ENCODE results near the gene PDZD2.
"Not testable (repeated sequence)": the region's sequence is repeated elsewhere in the genome, so short reads cannot be mapped to it uniquely, and the experiment has no call there.

The PDZD2 gene

DNA sequence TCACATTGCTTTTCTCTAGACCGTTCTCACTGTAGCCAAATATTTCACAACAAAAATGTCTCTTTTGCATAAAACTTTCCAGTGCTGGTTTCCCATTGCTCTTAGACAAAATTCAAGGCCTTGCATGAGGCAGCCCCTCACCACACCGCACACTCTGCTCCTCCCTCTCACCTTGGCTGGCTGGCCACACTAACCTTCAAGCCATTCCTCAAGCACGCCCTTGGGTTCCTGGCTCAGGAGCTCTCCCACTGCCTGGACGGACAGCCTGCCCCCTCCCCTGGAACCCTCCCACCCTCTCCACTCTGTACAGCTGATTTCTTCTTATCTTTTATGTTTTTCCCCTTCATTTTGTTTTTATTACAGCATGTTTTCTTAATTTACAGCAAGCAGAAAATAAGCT is 83.2 kb downstream of the PDZD2 start:
- no peaks in the 10 kb centered on the region for H3K4me1 ChIP-seq (ENCODE audit: insufficient read depth, low read length)
- H3K4me3 ChIP-seq (ENCODE audit: low read depth in 1 of 2, low read length in 2 of 2): no peak overlapping the region
- no peaks in the 10 kb centered on the region for H3K27me3 ChIP-seq (ENCODE audit: control insufficient read depth in 1 of 2, insufficient read depth in 2 of 2, low read length in 2 of 2)
- H3K9me3 ChIP-seq (ENCODE audit: low read length): no peaks in the 10 kb centered on the region
- H3K36me3 ChIP-seq (ENCODE audit: insufficient read depth, low read length): no peaks in the 10 kb centered on the region
- H3K27ac ChIP-seq (ENCODE audit: low read depth, low read length): no peak overlapping the region
- no peak overlapping the region for H3K9ac ChIP-seq (ENCODE audit: low read length)

DNA sequence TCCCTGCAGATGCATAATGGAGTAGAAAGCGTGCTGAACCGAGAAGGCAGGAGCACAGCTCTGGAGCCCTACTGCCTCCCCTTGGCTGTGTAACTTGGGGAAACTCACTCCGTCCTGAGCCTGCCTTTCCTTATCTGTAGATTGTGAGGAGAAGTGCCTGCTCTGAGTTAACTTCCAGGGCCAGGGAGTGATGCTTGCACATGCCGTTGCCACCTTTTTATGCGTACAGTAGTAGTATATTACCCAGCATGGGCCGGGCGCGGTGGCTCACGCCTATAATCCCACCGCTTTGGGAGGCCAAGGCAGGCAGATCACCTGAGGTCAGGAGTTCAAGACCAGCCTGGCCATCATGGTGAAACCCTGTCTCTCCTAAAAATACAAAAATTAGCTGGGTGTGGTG is 87.1 kb downstream of the PDZD2 start:
- Histone ChIP-seq H3K4me1 (ENCODE audit: insufficient read depth, low read length) (no peaks in the 10 kb centered on the region), H3K9me3 (ENCODE audit: low read length) (no peaks in the 10 kb centered on the region), H3K36me3 (ENCODE audit: insufficient read depth, low read length) (no peaks in the 10 kb centered on the region), H3K4me3 (ENCODE audit: low read depth in 1 of 2, low read length in 2 of 2) (no peak overlapping the region), H3K9ac (ENCODE audit: low read length) (no peak overlapping the region), H3K27me3 (ENCODE audit: control insufficient read depth in 1 of 2, insufficient read depth in 2 of 2, low read length in 2 of 2) (no peaks in the 10 kb centered on the region), H3K27ac (ENCODE audit: low read depth, low read length) (no peak overlapping the region)

DNA sequence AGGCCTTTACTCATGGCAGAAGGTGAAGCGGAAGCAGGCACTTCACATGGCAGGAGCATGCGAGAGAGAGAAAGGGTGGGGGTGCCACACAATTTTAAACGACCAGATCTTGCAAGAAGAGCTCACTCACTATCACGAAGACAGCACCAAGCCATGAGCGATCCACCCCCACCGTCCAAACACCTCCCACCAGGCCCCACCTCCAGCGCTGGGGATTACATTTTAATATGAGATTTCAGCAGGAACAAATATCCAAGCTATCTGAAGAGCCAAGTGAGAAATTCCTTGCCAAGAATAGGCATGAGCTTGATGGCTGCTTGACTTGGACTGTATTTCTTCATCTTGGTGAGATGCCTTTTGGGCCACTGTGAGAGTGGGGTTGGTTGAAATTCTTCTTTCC is 88.0 kb downstream of the PDZD2 start:
- no peaks in the 10 kb centered on the region for H3K36me3 ChIP-seq (ENCODE audit: insufficient read depth, low read length)
- no peaks in the 10 kb centered on the region for H3K27me3 ChIP-seq (ENCODE audit: control insufficient read depth in 1 of 2, insufficient read depth in 2 of 2, low read length in 2 of 2)
- no peak overlapping the region for H3K27ac ChIP-seq (ENCODE audit: low read depth, low read length)
- H3K4me3 ChIP-seq (ENCODE audit: low read depth in 1 of 2, low read length in 2 of 2): no peak overlapping the region
- H3K9ac ChIP-seq (ENCODE audit: low read length): no peak overlapping the region
- H3K4me1 ChIP-seq (ENCODE audit: insufficient read depth, low read length): no peaks in the 10 kb centered on the region
- H3K9me3 ChIP-seq (ENCODE audit: low read length): no peaks in the 10 kb centered on the region

DNA sequence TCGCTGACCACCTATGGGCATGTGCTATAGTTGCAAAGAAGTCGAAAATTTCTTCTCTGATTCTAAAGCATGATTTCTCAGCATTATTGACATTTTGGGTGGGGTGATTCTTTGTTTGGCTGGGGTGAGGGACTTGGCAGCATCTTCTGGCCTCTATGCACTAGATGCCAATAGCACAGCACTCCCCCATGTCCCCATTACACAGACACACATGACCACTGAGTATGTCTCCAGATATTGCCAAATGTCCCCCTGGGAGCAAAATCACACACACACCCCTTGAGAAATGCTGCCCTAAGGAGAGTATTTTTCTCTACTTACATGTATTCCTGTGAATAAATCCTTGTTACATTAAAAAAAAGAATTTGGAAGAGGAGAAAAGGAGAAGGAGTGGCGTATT is 89.1 kb downstream of the PDZD2 start:
- H3K4me3 ChIP-seq (ENCODE audit: low read depth in 1 of 2, low read length in 2 of 2): no peak overlapping the region
- H3K4me1 ChIP-seq (ENCODE audit: insufficient read depth, low read length): no peaks in the 10 kb centered on the region
- H3K36me3 ChIP-seq (ENCODE audit: insufficient read depth, low read length): no peaks in the 10 kb centered on the region
- no peaks in the 10 kb centered on the region for H3K9me3 ChIP-seq (ENCODE audit: low read length)
- H3K27ac ChIP-seq (ENCODE audit: low read depth, low read length): no peak overlapping the region
- no peaks in the 10 kb centered on the region for H3K27me3 ChIP-seq (ENCODE audit: control insufficient read depth in 1 of 2, insufficient read depth in 2 of 2, low read length in 2 of 2)
- H3K9ac ChIP-seq (ENCODE audit: low read length): no peak overlapping the region

DNA sequence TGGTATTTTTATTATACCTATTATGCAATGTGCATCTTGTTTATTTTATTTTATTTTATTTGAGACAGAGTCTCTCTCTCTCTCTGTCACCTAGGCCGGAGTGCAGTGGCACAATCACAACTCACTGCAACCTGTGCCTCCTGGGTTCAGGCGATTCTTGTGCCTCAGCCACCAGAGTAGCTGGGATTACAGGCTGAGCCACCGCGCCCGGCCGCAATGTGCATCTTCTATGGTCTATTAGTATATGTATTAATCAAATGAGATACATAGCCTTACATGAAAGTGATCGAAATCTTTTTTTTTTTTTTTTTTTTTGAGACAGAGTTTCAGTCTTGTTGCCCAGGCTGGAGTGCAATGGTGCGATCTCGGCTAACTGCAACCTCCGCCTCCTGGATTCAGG is 89.9 kb downstream of the PDZD2 start:
- not testable (repeated sequence) for H3K27me3 ChIP-seq (ENCODE audit: control insufficient read depth in 1 of 2, insufficient read depth in 2 of 2, low read length in 2 of 2); H3K4me1 ChIP-seq (ENCODE audit: insufficient read depth, low read length); H3K9ac ChIP-seq (ENCODE audit: low read length); H3K36me3 ChIP-seq (ENCODE audit: insufficient read depth, low read length); H3K4me3 ChIP-seq (ENCODE audit: low read depth in 1 of 2, low read length in 2 of 2); H3K27ac ChIP-seq (ENCODE audit: low read depth, low read length); H3K9me3 ChIP-seq (ENCODE audit: low read length)

DNA sequence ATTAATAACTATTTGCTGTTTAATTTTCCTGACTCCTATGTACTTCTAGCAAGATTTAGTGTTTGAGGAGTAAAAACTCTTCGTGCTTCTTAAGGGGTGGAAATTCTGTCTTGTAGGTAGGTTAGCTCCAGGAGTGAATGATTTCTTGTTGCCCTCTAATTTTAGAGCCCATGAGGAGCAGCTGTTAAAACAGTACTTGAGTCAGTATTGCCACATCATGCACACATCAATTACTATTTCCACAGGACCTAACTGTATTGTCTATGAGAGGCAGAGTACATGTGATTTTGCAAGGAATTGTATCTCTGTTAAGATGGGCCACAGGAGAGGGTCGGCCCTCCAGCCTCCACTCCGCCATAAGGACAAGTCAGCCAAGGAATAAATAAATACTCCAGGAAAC is 91.2 kb downstream of the PDZD2 start:
- Histone ChIP-seq H3K9me3 (ENCODE audit: low read length) (no peaks in the 10 kb centered on the region), H3K27ac (ENCODE audit: low read depth, low read length) (no peak overlapping the region), H3K4me3 (ENCODE audit: low read depth in 1 of 2, low read length in 2 of 2) (no peak overlapping the region), H3K27me3 (ENCODE audit: control insufficient read depth in 1 of 2, insufficient read depth in 2 of 2, low read length in 2 of 2) (no peaks in the 10 kb centered on the region), H3K36me3 (ENCODE audit: insufficient read depth, low read length) (no peaks in the 10 kb centered on the region), H3K4me1 (ENCODE audit: insufficient read depth, low read length) (no peaks in the 10 kb centered on the region), H3K9ac (ENCODE audit: low read length) (no peak overlapping the region)

DNA sequence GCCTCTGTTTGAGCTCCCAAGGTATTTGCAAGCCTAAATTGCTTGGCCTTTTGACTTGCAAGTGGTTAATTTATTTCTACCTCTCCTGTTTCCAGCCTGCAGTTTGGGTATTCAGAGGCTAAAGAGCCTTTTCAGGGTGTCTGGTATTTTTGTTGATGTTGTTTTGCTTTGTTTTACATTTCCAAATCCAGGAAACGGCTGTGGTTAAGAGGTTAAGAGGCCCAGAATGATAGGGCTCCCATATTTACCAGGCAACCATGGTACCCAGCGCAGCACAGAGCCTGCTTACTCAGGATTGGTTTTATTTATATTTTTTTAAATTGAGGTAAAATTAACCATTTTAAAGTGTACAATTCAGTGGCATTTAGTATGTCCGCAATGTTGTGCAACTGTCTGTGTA is 92.1 kb downstream of the PDZD2 start:
- H3K9ac ChIP-seq (ENCODE audit: low read length): no peak overlapping the region
- no peaks in the 10 kb centered on the region for H3K36me3 ChIP-seq (ENCODE audit: insufficient read depth, low read length)
- no peaks in the 10 kb centered on the region for H3K9me3 ChIP-seq (ENCODE audit: low read length)
- no peak overlapping the region for H3K4me3 ChIP-seq (ENCODE audit: low read depth in 1 of 2, low read length in 2 of 2)
- H3K4me1 ChIP-seq (ENCODE audit: insufficient read depth, low read length): no peaks in the 10 kb centered on the region
- H3K27ac ChIP-seq (ENCODE audit: low read depth, low read length): no peak overlapping the region
- H3K27me3 ChIP-seq (ENCODE audit: control insufficient read depth in 1 of 2, insufficient read depth in 2 of 2, low read length in 2 of 2): no peaks in the 10 kb centered on the region

DNA sequence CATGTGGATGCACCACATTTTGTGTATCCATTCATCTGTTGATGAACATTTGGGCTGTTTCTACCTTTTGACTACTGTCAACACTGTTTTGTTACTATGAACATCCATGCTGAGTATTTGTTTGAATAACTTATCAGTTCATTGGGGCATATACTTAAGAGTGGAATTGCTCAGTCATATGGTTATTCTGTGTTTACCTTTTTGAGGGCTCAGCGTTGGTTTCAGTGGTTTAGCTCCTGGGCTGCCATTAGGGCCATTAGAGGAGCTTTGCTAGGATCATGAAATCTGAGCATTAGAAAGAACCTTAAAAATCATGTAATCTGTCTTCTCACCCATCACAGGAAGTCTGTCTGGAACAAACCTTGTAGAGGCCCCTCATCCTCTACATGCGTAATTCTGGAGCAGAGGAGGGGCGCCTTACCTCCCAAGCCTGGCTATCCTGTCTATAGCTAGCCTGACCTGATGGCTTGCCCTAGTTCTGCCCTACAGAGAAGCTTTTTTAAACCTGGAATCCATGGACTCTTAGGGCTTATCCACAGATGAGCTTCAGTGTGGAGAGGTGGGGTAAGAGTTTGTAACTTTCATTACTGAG is 92.9 kb downstream of the PDZD2 start:
- no peaks in the 10 kb centered on the region for H3K27me3 ChIP-seq (ENCODE audit: control insufficient read depth in 1 of 2, insufficient read depth in 2 of 2, low read length in 2 of 2)
- no peak overlapping the region for H3K9ac ChIP-seq (ENCODE audit: low read length)
- H3K4me3 ChIP-seq (ENCODE audit: low read depth in 1 of 2, low read length in 2 of 2): no peak overlapping the region
- H3K9me3 ChIP-seq (ENCODE audit: low read length): no peaks in the 10 kb centered on the region
- H3K27ac ChIP-seq (ENCODE audit: low read depth, low read length): no peak overlapping the region
- no peaks in the 10 kb centered on the region for H3K4me1 ChIP-seq (ENCODE audit: insufficient read depth, low read length)
- H3K36me3 ChIP-seq (ENCODE audit: insufficient read depth, low read length): no peaks in the 10 kb centered on the region

DNA sequence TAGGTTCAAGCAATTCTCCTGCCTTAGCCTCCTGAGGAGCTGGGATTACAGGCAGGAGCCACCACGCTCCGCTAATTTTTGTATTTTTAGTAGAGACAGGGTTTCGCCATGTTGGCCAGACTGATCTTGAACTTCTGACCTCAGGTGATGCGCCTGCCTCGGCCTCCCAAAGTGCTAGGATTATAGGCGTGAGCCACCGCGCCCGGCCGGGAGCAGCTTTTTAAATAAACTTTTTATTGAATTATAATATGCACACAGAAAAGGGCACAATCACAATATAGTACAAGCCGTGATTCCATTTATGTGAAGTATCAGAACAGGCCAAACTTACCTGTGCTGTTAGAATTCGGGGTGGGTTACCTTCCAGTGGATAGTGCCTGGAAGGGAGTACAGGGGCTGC is 93.9 kb downstream of the PDZD2 start:
- H3K27me3 ChIP-seq (ENCODE audit: control insufficient read depth in 1 of 2, insufficient read depth in 2 of 2, low read length in 2 of 2); H3K36me3 ChIP-seq (ENCODE audit: insufficient read depth, low read length); H3K9ac ChIP-seq (ENCODE audit: low read length); H3K4me3 ChIP-seq (ENCODE audit: low read depth in 1 of 2, low read length in 2 of 2); H3K27ac ChIP-seq (ENCODE audit: low read depth, low read length); H3K9me3 ChIP-seq (ENCODE audit: low read length); H3K4me1 ChIP-seq (ENCODE audit: insufficient read depth, low read length): not testable (repeated sequence)

DNA sequence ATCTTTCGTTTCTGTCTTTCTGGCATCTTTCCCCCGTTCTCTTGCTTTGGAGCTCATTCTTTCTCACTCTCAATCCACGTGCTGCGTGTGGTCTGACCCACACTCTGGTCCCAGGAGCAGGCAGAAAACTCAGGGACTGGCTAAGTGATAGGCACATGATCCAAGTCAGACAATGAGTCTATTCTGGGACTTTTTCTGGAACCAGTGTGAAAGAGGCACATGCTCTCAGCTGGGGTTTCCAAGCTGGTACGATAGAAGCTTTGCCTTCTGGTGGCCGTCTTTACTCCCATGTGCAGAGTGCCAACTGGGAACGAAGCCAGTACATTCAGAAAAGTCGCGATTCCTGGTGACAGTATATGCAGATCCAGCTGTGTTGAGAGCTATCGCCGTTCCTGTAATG is 94.4 kb downstream of the PDZD2 start:
- Histone ChIP-seq H3K4me1 (ENCODE audit: insufficient read depth, low read length) (no peaks in the 10 kb centered on the region), H3K4me3 (ENCODE audit: low read depth in 1 of 2, low read length in 2 of 2) (no peak overlapping the region), H3K27me3 (ENCODE audit: control insufficient read depth in 1 of 2, insufficient read depth in 2 of 2, low read length in 2 of 2) (no peaks in the 10 kb centered on the region), H3K9me3 (ENCODE audit: low read length) (no peaks in the 10 kb centered on the region), H3K27ac (ENCODE audit: low read depth, low read length) (no peak overlapping the region), H3K36me3 (ENCODE audit: insufficient read depth, low read length) (no peaks in the 10 kb centered on the region), H3K9ac (ENCODE audit: low read length) (no peak overlapping the region)

DNA sequence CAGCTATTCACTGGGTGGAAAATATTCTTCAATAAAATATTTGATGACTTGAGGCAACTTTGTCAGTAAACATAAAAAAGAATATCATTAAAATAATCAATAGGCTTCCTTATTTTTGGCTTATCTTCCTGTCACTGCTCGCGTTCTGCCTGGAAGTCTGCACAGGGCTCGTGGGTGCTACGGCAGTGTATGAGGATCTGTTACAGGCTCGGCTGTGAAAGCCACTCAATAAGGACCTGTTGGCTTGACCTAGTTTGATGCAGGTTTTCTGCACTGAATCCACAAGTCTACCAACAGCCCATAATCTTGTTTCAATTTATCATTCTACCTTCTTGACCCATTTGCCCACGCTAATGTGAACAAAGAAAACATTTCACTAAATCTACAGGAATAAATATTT is 97.2 kb downstream of the PDZD2 start:
- H3K27me3 ChIP-seq (ENCODE audit: control insufficient read depth in 1 of 2, insufficient read depth in 2 of 2, low read length in 2 of 2): no peaks in the 10 kb centered on the region
- H3K4me1 ChIP-seq (ENCODE audit: insufficient read depth, low read length): no peaks in the 10 kb centered on the region
- H3K27ac ChIP-seq (ENCODE audit: low read depth, low read length): no peak overlapping the region
- no peak overlapping the region for H3K9ac ChIP-seq (ENCODE audit: low read length)
- no peaks in the 10 kb centered on the region for H3K9me3 ChIP-seq (ENCODE audit: low read length)
- H3K4me3 ChIP-seq (ENCODE audit: low read depth in 1 of 2, low read length in 2 of 2): no peak overlapping the region
- H3K36me3 ChIP-seq (ENCODE audit: insufficient read depth, low read length): no peaks in the 10 kb centered on the region

DNA sequence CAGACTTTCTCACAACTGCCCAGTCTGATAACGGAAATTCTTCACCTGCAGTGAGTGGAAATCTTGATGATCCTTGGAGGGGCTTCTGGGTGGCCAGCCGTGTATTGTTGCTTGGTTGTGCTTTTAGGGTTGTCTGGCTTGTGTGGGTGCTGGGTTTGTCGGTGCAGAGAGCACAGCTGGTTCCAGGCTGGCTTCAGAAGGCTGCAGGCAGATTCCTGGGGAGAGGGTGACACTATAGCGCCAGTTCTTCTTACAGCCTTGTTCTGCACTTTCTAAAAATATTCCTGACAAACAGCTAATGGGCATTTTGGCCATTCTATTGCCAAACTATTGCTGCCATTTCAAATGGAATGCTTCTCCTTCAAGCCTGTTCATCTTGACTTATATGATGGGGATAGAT is 99.3 kb downstream of the PDZD2 start:
- peaks cover 7% of the 10 kb centered on the region for H3K4me1 ChIP-seq (ENCODE audit: insufficient read depth, low read length)
- H3K27me3 ChIP-seq (ENCODE audit: control insufficient read depth in 1 of 2, insufficient read depth in 2 of 2, low read length in 2 of 2): no peaks in the 10 kb centered on the region
- H3K9me3 ChIP-seq (ENCODE audit: low read length): no peaks in the 10 kb centered on the region
- H3K4me3 ChIP-seq (ENCODE audit: low read depth in 1 of 2, low read length in 2 of 2): no peak overlapping the region
- no peak overlapping the region for H3K9ac ChIP-seq (ENCODE audit: low read length)
- H3K36me3 ChIP-seq (ENCODE audit: insufficient read depth, low read length): no peaks in the 10 kb centered on the region
- H3K27ac ChIP-seq (ENCODE audit: low read depth, low read length): no peak overlapping the region

Measured in muscle layer of colon (tissue), 2 donors.